CD4-positive, alpha-beta T cell (primary cell): ENCODE measurements around the gene SIRT6. TPM values are rescaled to one million over a fixed set of nuclear protein-coding genes. Genes with fewer than 3 reads are reported as not detected.

Source experiments
- ATAC-seq: fragments of 200-7000 bp; cut with Tn5 transposase; one replicate; pipeline ENCODE4 v1.10.0; 2022; ENCODE audit warnings: mild to moderate bottlenecking; ENCODE audit not compliant: poor library complexity
- CTCF ChIA-PET: fragments of 350-600 bp; sonication (Branson Sonifier 250); formaldehyde crosslinking; loops from one replicate; lab custom pipeline; 2021; ENCODE audit warnings: antibody characterized with exemption, inconsistent platforms; lab: Charles Lee
- POLR2A ChIA-PET: fragments of 350-600 bp; sonication (Branson Sonifier 250); formaldehyde crosslinking; loops from one replicate; lab custom pipeline; 2021; ENCODE audit warnings: antibody characterized with exemption, inconsistent platforms; lab: Charles Lee
- DNase-seq, 14 experiments: peaks; one replicate each; pipeline ENCODE4 v3.0.0-alpha.2; 2013 to 2020; ENCODE audit warnings: mixed read lengths in 2 of 14
- H3K27ac ChIP-seq, 2 donors: one replicate each; pipeline versions ENCODE4 v1.5.1 to v1.7.0; 2013; ENCODE audit warnings: low read length in 2 of 2, low read depth in 1 of 2, mild to moderate bottlenecking in 1 of 2
- H3K27me3 ChIP-seq, 2 experiments: 1 replicate in 1 of 2; 2 replicates in 1 of 2; pipeline versions ENCODE4 v1.6.1 to v1.7.0; 2013; ENCODE audit warnings: low read length in 2 of 2, control low read depth in 1 of 2, mild to moderate bottlenecking in 1 of 2, moderate library complexity in 1 of 2; ENCODE audit not compliant: insufficient read depth in 2 of 2, control insufficient read depth in 1 of 2
- H3K36me3 ChIP-seq: one replicate; pipeline ENCODE4 v1.6.1; 2013; ENCODE audit warnings: low read length, control low read depth; ENCODE audit not compliant: insufficient read depth
- H3K4me1 ChIP-seq: one replicate; pipeline ENCODE4 v1.6.1; 2013; ENCODE audit warnings: low read length, control low read depth; ENCODE audit not compliant: insufficient read depth
- H3K4me3 ChIP-seq: one replicate; pipeline ENCODE4 v1.5.1; 2013; ENCODE audit warnings: mild to moderate bottlenecking, low read length, moderate library complexity
- H3K9me3 ChIP-seq, 2 experiments: 1 replicate in 1 of 2; 2 replicates in 1 of 2; pipeline versions ENCODE4 v1.6.1 to v1.7.0; 2013; ENCODE audit warnings: low read length in 2 of 2, mild to moderate bottlenecking in 2 of 2, control low read depth in 1 of 2, moderate library complexity in 1 of 2; ENCODE audit not compliant: control insufficient read depth in 1 of 2, insufficient read depth in 1 of 2
- H3K27ac Mint-ChIP-seq: one replicate; pipeline ENCODE4 v1.8.0; 2020; ENCODE audit warnings: mixed read lengths
- H3K27me3 Mint-ChIP-seq: one replicate; pipeline ENCODE4 v1.8.0; 2021; ENCODE audit warnings: mixed read lengths
- H3K36me3 Mint-ChIP-seq: one replicate; pipeline ENCODE4 v1.8.0; 2021; ENCODE audit warnings: low read depth, mixed read lengths
- H3K4me1 Mint-ChIP-seq: one replicate; pipeline ENCODE4 v1.8.0; 2021; ENCODE audit warnings: low read depth, mixed read lengths
- H3K4me3 Mint-ChIP-seq: one replicate; pipeline ENCODE4 v1.8.0; 2020; ENCODE audit warnings: mild to moderate bottlenecking, mixed read lengths
- H3K9me3 Mint-ChIP-seq: one replicate; pipeline ENCODE4 v1.8.0; 2020; ENCODE audit warnings: mixed read lengths
- intact Hi-C, 2 experiments: fragments of 100-400 bp; cut with DNase I in 1 of 2; cut with micrococcal nuclease in 1 of 2; formaldehyde crosslinking; loops; one replicate each; pipeline versions ENCODE4 v1.15.1 to v1.9.0; 2023 to 2025; cut with DNase I, micrococcal nuclease
- total RNA-seq, 174 experiments: library from RNA in 2 of 174; stranded (reverse) in 2 of 174; gene quantifications; one replicate each; pipeline ENCODE4 v1.2.3 and lab custom pipeline; 2021 to 2026
- TF ChIP-seq, protein P1 (sequence below): fragments of 200-600 bp; IDR thresholded peaks from one replicate; pipeline ENCODE4 v1.8.0; 2022; ENCODE audit warnings: antibody characterized with exemption, mild to moderate bottlenecking

The SIRT6 gene
- total RNA-seq, 2 experiments from 2014 or later = 11.2 to 14.2 TPM

DNA sequence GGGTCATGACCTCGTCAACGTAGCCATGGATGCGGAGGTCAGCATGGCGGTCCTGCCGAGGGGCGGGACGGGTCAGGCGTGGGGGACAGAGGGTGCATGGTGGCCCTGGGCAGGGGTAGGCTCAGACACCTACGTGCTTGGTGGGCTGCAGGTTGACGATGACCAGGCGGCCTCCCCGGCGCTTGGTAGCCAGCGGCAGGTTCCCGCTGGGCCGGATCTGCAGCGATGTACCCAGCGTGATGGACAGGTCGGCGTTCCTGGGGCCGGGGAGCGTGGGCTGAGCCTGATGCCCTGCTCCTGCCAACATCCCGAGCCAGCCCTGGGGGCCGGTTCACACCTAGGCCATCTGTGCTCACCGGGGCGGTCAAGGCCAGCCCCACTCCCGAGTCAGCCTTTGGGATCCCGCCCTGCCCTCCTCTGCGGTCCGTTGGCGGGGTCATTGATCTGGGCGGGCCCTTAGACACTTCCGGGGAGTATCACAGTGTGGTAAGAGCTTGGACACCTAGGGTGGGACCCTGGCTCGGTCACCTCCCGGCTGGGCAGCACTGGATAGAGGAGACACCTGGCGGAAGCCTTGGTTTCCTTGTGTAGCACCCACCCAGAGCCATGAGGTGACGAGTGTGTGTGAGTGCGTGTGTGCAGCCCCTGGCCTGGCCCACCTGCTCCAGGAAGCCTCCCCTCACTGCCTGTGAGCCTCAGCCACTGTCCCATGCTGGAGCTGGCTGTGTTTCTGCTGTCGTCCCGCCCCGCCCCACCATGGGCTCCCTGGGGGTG is 7.3 kb downstream of the SIRT6 start:
- H3K4me3 ChIP-seq = no peak overlapping the region
- no peak overlapping the region for H3K27ac ChIP-seq
- ATAC-seq (no peak), DNase-seq (no peak)
- TF ChIP-seq, protein P1, sequence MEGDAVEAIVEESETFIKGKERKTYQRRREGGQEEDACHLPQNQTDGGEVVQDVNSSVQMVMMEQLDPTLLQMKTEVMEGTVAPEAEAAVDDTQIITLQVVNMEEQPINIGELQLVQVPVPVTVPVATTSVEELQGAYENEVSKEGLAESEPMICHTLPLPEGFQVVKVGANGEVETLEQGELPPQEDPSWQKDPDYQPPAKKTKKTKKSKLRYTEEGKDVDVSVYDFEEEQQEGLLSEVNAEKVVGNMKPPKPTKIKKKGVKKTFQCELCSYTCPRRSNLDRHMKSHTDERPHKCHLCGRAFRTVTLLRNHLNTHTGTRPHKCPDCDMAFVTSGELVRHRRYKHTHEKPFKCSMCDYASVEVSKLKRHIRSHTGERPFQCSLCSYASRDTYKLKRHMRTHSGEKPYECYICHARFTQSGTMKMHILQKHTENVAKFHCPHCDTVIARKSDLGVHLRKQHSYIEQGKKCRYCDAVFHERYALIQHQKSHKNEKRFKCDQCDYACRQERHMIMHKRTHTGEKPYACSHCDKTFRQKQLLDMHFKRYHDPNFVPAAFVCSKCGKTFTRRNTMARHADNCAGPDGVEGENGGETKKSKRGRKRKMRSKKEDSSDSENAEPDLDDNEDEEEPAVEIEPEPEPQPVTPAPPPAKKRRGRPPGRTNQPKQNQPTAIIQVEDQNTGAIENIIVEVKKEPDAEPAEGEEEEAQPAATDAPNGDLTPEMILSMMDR = no peak
- peaks cover 8% of the 10 kb centered on the region for H3K27me3 Mint-ChIP-seq
- peaks cover 0 to 10% of the 10 kb centered on the region in 2 experiments for H3K9me3 ChIP-seq
- peaks cover 7 to 16% of the 10 kb centered on the region in 2 experiments for H3K27me3 ChIP-seq
- POLR2A ChIA-PET = no interaction called here
- peaks cover 31% of the 10 kb centered on the region for H3K36me3 Mint-ChIP-seq
- H3K36me3 ChIP-seq = peaks cover 22% of the 10 kb centered on the region
- intact Hi-C loops = no loop called here
- no peak overlapping the region for H3K4me3 Mint-ChIP-seq
- CTCF ChIA-PET = no interaction called here
- H3K9me3 Mint-ChIP-seq = no peaks in the 10 kb centered on the region
- H3K27ac Mint-ChIP-seq = no peak overlapping the region
- H3K4me1 Mint-ChIP-seq = peaks cover 10% of the 10 kb centered on the region
- peaks cover 14% of the 10 kb centered on the region for H3K4me1 ChIP-seq

DNA sequence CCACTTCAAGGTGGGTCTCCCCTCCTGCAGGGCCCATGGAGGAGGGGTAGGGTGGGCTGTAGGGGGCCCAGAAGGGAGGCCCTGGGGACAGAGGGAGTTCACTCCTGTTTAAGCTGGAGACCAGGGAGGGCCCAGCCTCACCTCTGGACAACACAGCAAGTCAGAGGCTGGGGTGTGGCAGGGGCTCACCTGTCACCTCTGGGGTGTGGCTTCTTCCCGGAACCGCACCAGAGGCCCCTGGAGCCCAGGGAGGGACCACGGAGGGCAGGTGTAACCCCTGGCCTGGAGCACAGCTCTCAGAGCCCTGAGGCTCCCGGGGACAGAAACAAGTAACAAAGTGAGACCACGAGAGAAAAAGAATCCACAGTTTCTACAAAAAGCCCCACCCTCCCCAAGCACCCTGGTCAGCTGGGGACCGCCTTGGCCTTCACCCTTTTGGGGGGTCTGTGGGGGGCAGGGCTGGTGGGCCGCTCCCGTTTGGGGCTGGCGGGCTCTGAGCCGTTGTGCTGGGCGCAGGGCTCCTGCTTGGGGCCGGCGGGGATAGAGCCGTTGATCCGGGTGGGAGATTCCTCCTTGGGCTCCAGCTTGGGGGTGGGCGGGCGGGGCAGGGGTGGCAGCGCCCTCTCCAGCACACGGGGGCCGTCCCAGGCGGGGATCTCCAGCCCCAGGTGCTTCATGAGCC is 8.0 kb downstream of the SIRT6 start:
- H3K36me3 Mint-ChIP-seq = peaks cover 24% of the 10 kb centered on the region
- H3K9me3 Mint-ChIP-seq = no peaks in the 10 kb centered on the region
- Histone ChIP-seq H3K27me3 (peaks cover 7 to 16% of the 10 kb centered on the region in 2 experiments), H3K9me3 (peaks cover 0 to 10% of the 10 kb centered on the region in 2 experiments), H3K4me3 (no peak overlapping the region), H3K4me1 (peaks cover 9% of the 10 kb centered on the region), H3K27ac (no peak overlapping the region), H3K36me3 (peaks cover 19% of the 10 kb centered on the region)
- DNase-seq (no peak), ATAC-seq (no peak)
- intact Hi-C loops = no loop called here
- TF ChIP-seq, protein P1 = no peak
- CTCF ChIA-PET = no interaction called here
- no peak overlapping the region for H3K4me3 Mint-ChIP-seq
- no peak overlapping the region for H3K27ac Mint-ChIP-seq
- peaks cover 3% of the 10 kb centered on the region for H3K4me1 Mint-ChIP-seq
- POLR2A ChIA-PET = no interaction called here
- peaks cover 11% of the 10 kb centered on the region for H3K27me3 Mint-ChIP-seq

DNA sequence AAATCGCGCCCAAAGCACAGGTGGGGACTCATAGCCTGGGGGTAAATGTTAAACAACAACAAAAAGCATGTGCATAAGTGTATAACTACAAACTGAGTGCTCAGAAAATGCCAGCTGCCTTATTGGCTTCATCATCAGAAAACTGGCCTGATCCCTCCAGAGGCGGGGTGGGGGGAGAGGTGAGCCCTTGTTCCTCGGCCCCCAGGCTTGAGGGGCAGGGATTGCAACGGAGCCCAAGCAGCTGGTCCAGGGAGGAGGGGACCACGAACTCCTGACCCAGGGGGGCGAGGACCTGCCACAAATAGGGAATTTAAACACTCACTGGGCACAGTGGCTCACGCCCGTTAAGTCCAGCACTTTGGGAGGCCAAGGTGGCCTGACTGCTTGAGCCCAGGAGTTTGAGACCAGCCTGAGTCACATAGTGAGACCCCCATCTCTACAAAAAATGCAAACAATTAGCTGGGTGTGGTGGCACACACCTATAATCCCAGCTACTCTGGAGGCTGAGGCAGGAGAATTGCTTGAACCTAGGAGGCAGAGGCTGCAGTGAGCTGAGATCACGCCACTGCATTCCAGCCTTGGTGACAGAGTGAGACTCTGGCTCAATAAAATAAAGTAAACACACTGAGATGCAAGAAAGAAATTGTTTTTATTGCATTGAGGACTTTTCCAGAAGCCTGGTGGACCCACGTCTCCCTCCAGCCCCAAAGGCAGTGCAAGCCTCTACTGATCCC is 8.7 kb downstream of the SIRT6 start:
- H3K27ac ChIP-seq = no peak overlapping the region
- H3K9me3 ChIP-seq = peaks cover 0 to 10% of the 10 kb centered on the region in 2 experiments
- Mint-ChIP-seq H3K27ac (no peak overlapping the region), H3K36me3 (peaks cover 19% of the 10 kb centered on the region), H3K4me3 (no peak overlapping the region), H3K27me3 (peaks cover 15% of the 10 kb centered on the region), H3K9me3 (no peaks in the 10 kb centered on the region), H3K4me1 (no peaks in the 10 kb centered on the region)
- intact Hi-C loops = no loop called here
- TF ChIP-seq, protein P1 = no peak
- ChIA-PET POLR2A (no interaction called here), CTCF (interaction anchor here (0.6 kb wide), 1 partner anchor 186 kb away, joined by 3 read pairs; no protein-coding TSS in a partner anchor)
- no peak for DNase-seq
- no peak for ATAC-seq
- H3K4me1 ChIP-seq = peaks cover 9% of the 10 kb centered on the region
- peaks cover 12% of the 10 kb centered on the region for H3K36me3 ChIP-seq
- peaks cover 7 to 16% of the 10 kb centered on the region in 2 experiments for H3K27me3 ChIP-seq
- no peak overlapping the region for H3K4me3 ChIP-seq
